ENCODE results near the gene OSBPL2. TPM values are rescaled to one million over a fixed set of nuclear protein-coding genes. Genes with fewer than 3 reads are reported as not detected.

Gene OSBPL2
- total RNA-seq, 1 donor from 2014 or later, result 27.2 TPM

GRCh38 chr20:62337558-62338293 lies 99.4 kb downstream of the OSBPL2 start:
- intact Hi-C loops (cut with micrococcal nuclease), result no loop called here

DNA sequence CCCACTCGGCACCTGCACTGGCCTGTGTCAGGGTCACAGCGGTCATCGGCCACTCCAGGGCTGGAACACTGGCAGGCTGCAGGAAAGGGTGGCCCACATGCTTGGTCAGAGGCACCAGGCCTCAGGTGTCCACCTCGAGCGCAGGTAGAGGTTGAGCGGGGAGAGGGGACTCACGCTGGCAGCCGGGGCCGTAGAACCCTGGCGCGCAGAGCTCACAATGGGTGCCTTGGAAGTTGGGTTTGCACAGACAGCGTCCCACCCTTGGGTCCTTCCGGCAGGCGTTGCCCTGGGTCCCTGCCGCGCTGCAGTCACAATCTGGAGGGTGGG lies 99.9 kb downstream of the OSBPL2 start:
- intact Hi-C loops (cut with micrococcal nuclease), result no loop called here

DNA sequence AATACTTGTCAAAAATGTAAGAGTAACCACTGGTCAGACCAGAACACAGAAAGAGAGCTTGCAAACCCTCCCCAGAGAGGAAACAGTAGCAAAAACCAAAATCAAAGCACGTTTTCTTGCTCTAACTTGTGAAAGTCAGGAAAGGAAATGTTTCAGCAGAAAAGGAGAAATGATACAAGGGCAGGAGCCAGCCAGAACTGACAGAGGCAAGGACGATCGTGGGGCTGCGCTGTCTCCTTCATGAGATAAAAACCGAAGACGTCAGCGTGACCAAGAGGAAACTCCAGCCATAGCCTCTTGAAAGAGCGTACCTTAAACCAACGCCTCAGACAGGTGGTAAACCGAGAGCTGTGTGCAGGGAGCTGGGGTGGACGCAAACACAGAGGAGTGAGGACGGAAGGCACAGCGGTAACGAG lies 101.3 kb downstream of the OSBPL2 start:
- intact Hi-C loops (cut with micrococcal nuclease), result no loop called here

- intact Hi-C loops (cut with micrococcal nuclease), result no loop called here
These were observed 104.6 kb downstream of the OSBPL2 start for GRCh38 chr20:62342910-62343309.

GRCh38 chr20:62344092-62344491 lies 105.8 kb downstream of the OSBPL2 start:
- intact Hi-C loops (cut with micrococcal nuclease), result no loop called here

DNA sequence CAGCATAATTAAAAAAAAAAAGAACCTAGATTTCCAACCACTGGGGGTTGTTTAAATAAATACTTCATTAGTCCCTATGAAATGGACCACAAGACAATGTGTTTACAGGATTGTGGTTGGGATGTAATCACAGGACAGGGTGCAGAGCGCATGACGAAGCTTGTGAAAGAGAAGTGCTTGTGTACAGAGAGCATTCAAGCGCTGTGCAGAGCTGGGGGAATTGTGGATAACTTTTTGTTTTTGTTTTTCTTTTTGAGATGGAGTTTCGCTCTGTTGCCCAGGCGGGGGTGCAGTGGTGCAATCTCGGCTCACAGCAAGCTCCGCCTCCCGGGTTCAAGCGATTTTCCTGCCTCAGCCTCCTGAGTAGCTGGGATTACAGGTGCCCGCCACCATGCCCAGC lies 106.5 kb downstream of the OSBPL2 start:
- intact Hi-C loops (cut with micrococcal nuclease), result no loop called here

Other genes with a start within 250 kb of the OSBPL2 start
- gene TAF4, start 172.6 kb upstream of the OSBPL2 start, total RNA-seq, result 23.7 and 28.5 TPM in 2 replicates
- gene LSM14B, start 116.0 kb upstream of the OSBPL2 start, total RNA-seq, result 38.6 and 39.4 TPM in 2 replicates
- gene PSMA7, start 95.1 kb upstream of the OSBPL2 start, total RNA-seq, result 317 and 321 TPM in 2 replicates
- gene SS18L1, start 94.8 kb upstream of the OSBPL2 start, total RNA-seq, result 20.0 and 22.0 TPM in 2 replicates
- 30.9 and 33.4 TPM in 2 replicates for gene MTG2, start 55.5 kb upstream of the OSBPL2 start, total RNA-seq
- gene HRH3, start 18.2 kb upstream of the OSBPL2 start, total RNA-seq, result not detected in 2 replicates
- 109 and 114 TPM in 2 replicates for gene ADRM1, start 64.5 kb downstream of the OSBPL2 start, total RNA-seq
- gene LAMA5, start 128.8 kb downstream of the OSBPL2 start, total RNA-seq, result 0.70 and 0.77 TPM in 2 replicates
- gene RPS21, start 148.6 kb downstream of the OSBPL2 start, total RNA-seq, result 1,960 and 1,982 TPM in 2 replicates
- 21.9 and 22.0 TPM in 2 replicates for gene CABLES2, start 168.8 kb downstream of the OSBPL2 start, total RNA-seq
- gene RBBP8NL, start 189.0 kb downstream of the OSBPL2 start, total RNA-seq, result not detected in 2 replicates
- gene GATA5, start 237.5 kb downstream of the OSBPL2 start, total RNA-seq, result not detected in 2 replicates